ENCODE data around the gene ZNF823.
"Not testable (repeated sequence)": the region's sequence is repeated elsewhere in the genome, so short reads cannot be mapped to it uniquely, and the experiment has no call there.

ZNF823 gene

DNA sequence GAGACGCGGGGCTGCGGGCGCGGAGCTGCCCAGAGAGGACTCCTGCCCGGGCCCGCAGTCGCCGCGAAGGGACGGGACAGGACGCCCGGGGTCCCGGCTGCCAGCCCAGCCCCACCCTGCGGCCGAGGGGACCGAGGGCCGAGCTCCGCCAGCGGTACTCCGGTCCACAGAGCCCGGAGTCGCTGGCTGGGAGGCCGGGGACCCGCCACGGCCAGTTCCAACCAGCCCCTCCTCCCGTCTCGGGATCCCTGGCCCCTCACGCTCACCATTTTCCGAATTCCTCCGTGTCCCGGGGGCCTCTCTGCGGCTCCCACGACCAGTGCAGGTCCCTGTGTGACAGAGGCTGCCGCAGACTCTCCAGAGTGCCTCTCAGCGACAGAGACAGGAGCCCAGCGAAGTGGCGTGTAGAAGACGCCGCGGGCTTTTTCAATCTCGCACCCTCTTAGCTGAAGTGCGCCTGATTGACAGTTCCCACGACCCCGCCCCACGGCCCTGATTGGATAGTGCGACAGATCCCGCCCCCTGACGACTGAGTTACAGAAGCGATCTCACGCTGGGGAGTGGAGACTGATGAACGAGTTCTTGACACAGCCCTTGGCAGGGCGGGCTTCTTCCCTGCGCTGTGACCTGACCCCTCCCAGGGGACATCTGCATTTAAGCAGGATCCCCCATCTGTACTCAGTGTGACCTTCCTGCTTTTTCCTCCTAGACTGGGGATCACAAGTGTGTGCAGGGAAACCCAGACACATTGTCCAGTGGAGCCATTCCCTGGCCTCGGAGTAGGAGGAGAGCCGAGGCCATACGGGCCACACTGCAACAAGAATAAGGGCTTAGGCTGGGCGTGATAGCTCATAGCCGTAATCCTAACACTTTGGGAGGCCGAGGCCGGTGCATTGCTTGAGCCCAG is 44.0 kb downstream of the ZNF823 start:
- Histone ChIP-seq H3K27ac (ENCODE audit: low read depth, low read length) (peak overlapping the region; percentile 66), H3K9ac (ENCODE audit: low read length) (peak overlapping the region; percentile 61), H3K27me3 (ENCODE audit: control insufficient read depth in 1 of 2, insufficient read depth in 2 of 2, low read length in 2 of 2) (no peaks in the 10 kb centered on the region), H3K4me1 (ENCODE audit: insufficient read depth, low read length) (no peaks in the 10 kb centered on the region), H3K36me3 (ENCODE audit: insufficient read depth, low read length) (no peaks in the 10 kb centered on the region), H3K4me3 (ENCODE audit: low read depth in 1 of 2, low read length in 2 of 2) (peak overlapping the region; percentile 79 to 80), H3K9me3 (ENCODE audit: low read length) (no peaks in the 10 kb centered on the region)

DNA sequence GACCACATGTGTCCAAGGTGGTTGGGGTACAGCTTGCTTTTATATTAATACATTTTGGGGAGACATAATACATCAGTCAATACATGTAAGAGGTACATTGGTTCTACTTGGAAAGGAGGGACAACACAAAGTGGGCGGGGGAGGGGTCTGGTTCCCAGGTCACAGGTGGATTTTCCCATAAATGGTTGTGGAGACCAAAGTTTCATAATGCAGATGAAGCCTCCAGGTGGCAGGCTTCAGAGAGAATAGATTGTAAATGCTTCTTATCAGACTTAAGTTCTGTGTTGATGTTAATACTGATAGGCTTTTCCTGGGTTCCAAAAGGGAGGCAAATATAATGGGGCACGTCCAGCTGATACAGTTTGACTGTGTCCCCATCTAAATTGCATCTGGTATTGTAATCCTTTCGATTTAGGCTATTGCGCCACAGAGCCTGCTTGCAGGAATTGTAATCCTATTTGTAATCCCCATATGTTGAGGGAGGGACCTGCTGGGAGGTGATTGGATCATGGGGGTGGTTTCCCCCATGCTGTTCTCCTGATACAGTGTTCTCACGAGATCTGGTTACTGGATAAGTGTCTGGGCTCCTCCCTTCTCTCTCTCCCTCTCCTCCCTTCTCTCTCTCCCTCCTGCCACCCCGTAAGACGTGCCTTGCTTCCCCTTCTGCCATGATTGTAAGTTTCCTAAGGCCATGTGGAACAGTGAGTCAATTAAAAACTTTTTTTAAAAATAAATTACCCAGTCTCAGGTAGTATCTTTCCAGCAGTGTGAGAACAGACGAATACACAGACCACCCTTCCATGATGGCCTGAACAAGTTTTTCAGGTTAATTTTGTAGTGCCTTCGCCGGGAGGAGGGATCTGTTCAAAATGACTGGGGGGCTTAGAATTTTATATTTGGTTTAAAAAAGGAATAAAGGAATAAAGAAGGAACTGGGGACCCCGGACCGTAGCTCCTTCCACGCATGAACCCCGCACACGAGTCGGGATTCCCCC is 44.9 kb downstream of the ZNF823 start:
- Histone ChIP-seq H3K27me3 (ENCODE audit: control insufficient read depth in 1 of 2, insufficient read depth in 2 of 2, low read length in 2 of 2) (no peaks in the 10 kb centered on the region), H3K9ac (ENCODE audit: low read length) (peak overlapping the region; percentile 61), H3K9me3 (ENCODE audit: low read length) (no peaks in the 10 kb centered on the region), H3K36me3 (ENCODE audit: insufficient read depth, low read length) (no peaks in the 10 kb centered on the region), H3K27ac (ENCODE audit: low read depth, low read length) (no peak overlapping the region), H3K4me3 (ENCODE audit: low read depth in 1 of 2, low read length in 2 of 2) (peak overlapping the region; percentile 79 to 80), H3K4me1 (ENCODE audit: insufficient read depth, low read length) (no peaks in the 10 kb centered on the region)

DNA sequence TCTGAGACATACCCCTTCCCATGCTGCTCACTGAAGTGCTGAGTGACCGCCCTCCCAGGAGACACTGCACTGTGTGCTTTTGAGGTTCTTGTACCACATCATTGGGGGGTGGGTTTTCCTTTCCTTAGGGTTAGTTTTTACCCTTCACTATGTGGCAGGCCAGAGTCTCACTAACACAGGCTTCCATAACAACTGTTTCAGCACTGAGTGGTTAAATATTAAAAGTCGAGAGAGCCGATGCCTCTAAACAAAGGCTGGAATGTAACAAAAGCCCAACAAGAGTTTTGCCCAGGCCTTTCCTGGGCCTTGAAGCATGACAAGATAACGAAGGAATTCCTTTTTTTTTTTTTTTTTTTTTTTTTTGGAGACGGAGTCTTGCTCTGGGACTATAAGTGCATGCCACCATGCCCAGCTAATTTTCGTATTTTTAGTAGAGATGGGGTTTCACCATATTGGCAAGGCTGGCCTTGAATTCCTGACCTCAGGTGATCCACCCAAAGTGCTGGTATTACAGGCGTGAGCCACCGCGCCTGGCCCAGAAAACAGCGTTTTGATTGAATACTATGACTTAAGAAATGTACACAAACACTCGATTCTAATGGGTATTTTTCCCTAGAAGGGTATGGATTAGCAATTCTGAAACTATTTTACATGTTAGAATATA is 46.5 kb downstream of the ZNF823 start:
- H3K27ac ChIP-seq (ENCODE audit: low read depth, low read length): no peak overlapping the region

DNA sequence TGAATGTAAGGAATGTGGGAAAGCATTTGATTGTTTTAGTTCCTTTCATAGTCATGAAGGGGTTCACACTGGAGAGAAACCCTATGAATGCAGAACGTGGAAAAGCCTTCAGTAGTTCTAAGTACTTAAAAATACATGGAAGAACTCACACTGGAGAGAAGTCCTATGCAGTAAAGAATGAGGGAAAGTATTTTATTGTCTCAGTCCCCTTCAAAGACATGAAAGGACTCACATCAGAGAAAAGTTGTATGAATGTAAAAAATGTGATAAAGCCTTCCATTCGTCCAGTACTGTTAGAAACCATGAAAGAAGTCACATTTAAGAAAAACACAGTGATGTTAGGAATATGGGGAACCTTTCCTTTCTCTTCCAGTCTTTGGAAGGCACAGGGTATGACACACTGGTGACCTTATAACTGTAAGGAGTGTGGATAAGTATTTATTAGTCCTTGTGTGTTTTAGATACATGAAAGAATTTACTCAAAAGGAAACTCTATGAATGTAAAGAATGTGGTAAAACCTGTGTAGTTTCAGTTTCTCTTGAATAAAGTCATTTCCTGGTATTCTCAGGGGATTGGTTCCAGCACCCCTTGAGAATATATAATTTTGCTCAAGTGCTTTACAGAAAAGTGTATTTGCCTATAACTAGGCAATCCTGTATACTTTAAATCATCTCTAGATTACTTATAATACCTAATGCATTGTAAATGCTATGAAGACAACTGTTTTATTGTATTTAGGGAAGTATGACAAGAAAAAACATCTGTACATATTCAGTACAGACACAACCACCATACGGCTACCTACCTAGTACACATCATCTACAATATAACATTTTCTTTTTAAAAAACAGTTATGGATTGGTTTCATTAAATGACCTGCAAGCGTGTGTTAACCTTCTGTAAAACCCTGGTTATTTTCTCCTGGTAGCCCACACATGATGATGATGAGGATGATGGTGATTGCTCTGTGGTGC is 52.8 kb downstream of the ZNF823 start:
- no peaks in the 10 kb centered on the region for H3K4me1 ChIP-seq (ENCODE audit: insufficient read depth, low read length)
- H3K9ac ChIP-seq (ENCODE audit: low read length): no peak overlapping the region
- H3K4me3 ChIP-seq (ENCODE audit: low read depth in 1 of 2, low read length in 2 of 2): no peak overlapping the region
- H3K27me3 ChIP-seq (ENCODE audit: control insufficient read depth in 1 of 2, insufficient read depth in 2 of 2, low read length in 2 of 2): no peaks in the 10 kb centered on the region
- no peaks in the 10 kb centered on the region for H3K36me3 ChIP-seq (ENCODE audit: insufficient read depth, low read length)
- no peak overlapping the region for H3K27ac ChIP-seq (ENCODE audit: low read depth, low read length)
- no peaks in the 10 kb centered on the region for H3K9me3 ChIP-seq (ENCODE audit: low read length)

More for the DNA sequence above, 46.5 kb downstream of the ZNF823 start:
- Histone ChIP-seq H3K27me3 (ENCODE audit: control insufficient read depth in 1 of 2, insufficient read depth in 2 of 2, low read length in 2 of 2) (no peaks in the 10 kb centered on the region), H3K4me1 (ENCODE audit: insufficient read depth, low read length) (no peaks in the 10 kb centered on the region), H3K9me3 (ENCODE audit: low read length) (no peaks in the 10 kb centered on the region), H3K4me3 (ENCODE audit: low read depth in 1 of 2, low read length in 2 of 2) (no peak overlapping the region), H3K36me3 (ENCODE audit: insufficient read depth, low read length) (no peaks in the 10 kb centered on the region), H3K9ac (ENCODE audit: low read length) (no peak overlapping the region)

DNA sequence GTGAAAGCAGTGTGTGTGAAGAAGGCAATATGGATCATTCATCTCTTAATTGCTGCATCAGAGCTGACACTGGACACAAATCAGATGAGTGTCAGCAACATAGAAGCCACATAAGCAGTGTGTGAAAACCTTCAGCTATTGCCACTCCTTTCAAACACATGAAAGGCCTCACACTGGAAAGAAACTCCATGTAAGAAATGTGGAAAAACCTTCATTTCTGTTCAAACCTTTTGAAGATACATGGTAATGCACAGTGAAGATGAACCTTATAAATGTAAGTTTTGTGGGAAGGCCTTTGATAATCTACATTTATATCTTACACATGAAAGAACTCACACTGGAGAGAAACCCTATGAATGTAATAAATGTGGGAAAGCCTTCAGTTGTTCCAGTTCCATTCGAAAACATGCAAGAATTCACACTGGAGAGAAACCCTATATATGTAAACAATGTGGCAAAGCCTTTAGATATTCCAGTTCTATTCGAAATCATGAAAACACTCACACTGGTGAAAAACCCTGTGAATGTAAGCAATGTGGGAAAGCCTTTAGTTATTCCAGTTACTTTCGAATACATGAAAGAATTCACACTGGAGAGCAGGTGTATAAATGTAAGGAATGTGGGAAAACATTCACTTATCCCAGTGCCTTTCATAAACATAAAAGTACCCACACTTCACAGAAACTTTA is 53.6 kb downstream of the ZNF823 start:
- Histone ChIP-seq H3K27me3 (ENCODE audit: control insufficient read depth in 1 of 2, insufficient read depth in 2 of 2, low read length in 2 of 2) (no peaks in the 10 kb centered on the region), H3K4me3 (ENCODE audit: low read depth in 1 of 2, low read length in 2 of 2) (no peak overlapping the region), H3K9ac (ENCODE audit: low read length) (no peak overlapping the region), H3K4me1 (ENCODE audit: insufficient read depth, low read length) (no peaks in the 10 kb centered on the region), H3K36me3 (ENCODE audit: insufficient read depth, low read length) (no peaks in the 10 kb centered on the region), H3K27ac (ENCODE audit: low read depth, low read length) (no peak overlapping the region), H3K9me3 (ENCODE audit: low read length) (no peaks in the 10 kb centered on the region)

DNA sequence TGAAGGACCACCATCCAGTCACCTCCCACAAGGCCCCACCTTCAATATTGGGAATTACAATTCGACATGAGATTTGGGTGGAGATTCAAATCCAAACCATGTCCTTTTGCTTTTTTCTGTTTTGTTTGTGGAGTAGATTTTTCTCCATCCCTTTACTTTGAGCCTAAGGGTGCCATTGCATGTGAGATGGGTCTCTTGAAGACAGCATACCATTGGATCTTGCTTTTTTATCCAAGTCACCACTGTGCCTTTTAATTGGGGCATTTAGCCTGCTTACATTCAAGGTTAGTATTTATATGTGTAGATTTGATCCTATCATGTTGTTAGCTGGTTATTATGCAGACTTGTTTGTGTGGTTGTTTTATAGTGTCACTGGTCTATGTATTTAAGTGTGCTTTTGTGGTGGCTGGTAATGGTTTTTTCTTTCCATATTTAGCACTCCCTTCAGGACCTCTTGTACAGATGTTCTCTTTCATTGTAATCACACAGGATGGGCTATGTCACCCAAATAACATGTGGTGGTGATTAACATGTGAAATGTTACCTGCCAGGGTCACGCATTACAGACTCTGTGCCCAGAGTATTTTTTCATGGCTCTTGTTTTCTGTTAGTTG is 58.0 kb downstream of the ZNF823 start:
- no peak overlapping the region for H3K9ac ChIP-seq (ENCODE audit: low read length)
- no peaks in the 10 kb centered on the region for H3K36me3 ChIP-seq (ENCODE audit: insufficient read depth, low read length)
- H3K4me3 ChIP-seq (ENCODE audit: low read depth in 1 of 2, low read length in 2 of 2): no peak overlapping the region
- H3K27ac ChIP-seq (ENCODE audit: low read depth, low read length): no peak overlapping the region
- H3K4me1 ChIP-seq (ENCODE audit: insufficient read depth, low read length): no peaks in the 10 kb centered on the region
- no peaks in the 10 kb centered on the region for H3K9me3 ChIP-seq (ENCODE audit: low read length)
- no peaks in the 10 kb centered on the region for H3K27me3 ChIP-seq (ENCODE audit: control insufficient read depth in 1 of 2, insufficient read depth in 2 of 2, low read length in 2 of 2)

DNA sequence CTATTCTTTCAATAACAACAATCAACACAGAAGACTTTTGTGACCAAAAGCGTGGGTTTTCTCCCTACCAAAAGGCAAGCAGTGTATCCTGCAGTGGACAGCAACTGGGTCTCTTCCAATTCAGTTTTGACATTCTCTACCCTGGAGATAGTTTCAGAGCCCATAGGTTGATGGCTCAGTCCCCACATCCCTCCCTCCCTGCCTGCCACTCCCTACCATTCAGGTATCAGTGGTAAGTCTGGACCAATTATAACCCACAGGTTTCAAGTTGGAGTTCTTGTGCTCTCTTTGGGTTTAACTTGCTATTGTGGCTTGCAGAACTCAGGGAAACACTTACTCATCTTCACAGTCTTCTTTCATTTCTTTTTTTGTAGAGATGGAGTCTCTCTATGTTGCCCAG is 60.2 kb downstream of the ZNF823 start:
- H3K9me3 ChIP-seq (ENCODE audit: low read length): no peaks in the 10 kb centered on the region
- no peak overlapping the region for H3K27ac ChIP-seq (ENCODE audit: low read depth, low read length)
- H3K4me3 ChIP-seq (ENCODE audit: low read depth in 1 of 2, low read length in 2 of 2): no peak overlapping the region
- H3K36me3 ChIP-seq (ENCODE audit: insufficient read depth, low read length): no peaks in the 10 kb centered on the region
- H3K9ac ChIP-seq (ENCODE audit: low read length): no peak overlapping the region
- peaks cover 0 to 7% of the 10 kb centered on the region in 2 donors for H3K27me3 ChIP-seq (ENCODE audit: control insufficient read depth in 1 of 2, insufficient read depth in 2 of 2, low read length in 2 of 2)
- H3K4me1 ChIP-seq (ENCODE audit: insufficient read depth, low read length): no peaks in the 10 kb centered on the region

DNA sequence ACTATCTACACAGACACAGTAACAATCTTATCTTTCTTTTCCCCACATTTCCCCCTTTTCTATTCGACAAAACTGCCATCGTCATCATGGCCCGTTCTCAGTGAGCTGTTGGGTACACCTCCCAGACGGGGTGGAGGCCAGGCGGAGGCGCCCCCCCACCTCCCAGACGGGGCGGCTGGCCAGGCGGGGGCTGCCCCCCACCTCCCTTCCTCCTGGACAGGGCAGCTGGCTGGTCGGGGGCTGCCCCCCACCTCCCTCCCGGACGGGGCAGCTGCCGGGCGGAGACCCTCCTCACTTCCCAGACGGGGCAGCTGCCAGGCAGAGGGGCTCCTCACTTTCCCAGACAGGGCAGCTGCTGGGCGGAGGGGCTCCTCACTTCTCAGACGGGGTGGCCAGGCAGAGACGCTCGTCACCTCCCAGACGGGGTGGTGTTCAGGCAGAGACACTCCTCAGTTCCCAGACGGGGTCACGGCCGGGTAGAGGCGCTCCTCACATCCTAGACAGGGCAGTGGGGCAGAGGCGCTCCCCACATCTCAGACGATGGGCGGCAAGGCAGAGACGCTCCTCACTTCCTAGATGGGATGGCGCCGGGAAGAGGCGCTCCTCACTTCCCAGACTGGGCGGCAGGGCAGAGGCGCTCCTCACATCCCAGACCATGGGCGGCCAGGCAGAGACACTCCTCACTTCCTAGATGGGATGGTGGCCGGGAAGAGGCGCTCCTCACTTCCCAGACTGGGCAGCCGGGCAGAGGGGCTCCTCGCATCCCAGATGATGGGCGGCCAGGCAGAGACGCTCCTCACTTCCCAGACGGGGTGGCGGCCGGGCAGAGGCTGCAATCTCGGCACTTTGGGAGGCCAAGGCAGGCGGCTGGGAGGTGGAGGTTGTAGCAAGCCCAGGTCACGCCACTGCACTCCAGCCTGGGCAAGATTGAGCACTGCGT is 61.8 kb downstream of the ZNF823 start:
- not testable (repeated sequence) for H3K36me3 ChIP-seq (ENCODE audit: insufficient read depth, low read length); H3K27me3 ChIP-seq (ENCODE audit: control insufficient read depth in 1 of 2, insufficient read depth in 2 of 2, low read length in 2 of 2); H3K9me3 ChIP-seq (ENCODE audit: low read length); H3K27ac ChIP-seq (ENCODE audit: low read depth, low read length); H3K4me3 ChIP-seq (ENCODE audit: low read depth in 1 of 2, low read length in 2 of 2); H3K9ac ChIP-seq (ENCODE audit: low read length); H3K4me1 ChIP-seq (ENCODE audit: insufficient read depth, low read length)

DNA sequence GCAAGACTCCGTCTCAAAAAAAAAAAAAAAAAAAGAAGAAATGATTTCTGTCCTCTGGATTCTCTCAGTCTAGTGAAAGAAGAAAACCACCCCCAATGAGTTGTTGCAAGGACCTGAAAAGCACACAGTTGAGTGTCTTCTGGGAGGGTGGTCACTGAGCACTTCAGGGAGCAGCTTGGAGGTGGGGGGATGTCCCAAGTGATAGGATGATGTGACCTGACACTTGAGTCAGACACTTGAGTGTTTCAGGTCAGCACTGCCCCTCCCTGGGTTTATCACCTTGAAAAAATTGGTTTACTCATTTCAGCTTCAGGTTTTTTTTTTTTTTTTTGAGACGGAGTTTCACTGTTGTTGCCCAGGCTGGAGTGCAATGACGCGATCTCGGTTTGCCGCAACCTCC is 63.2 kb downstream of the ZNF823 start:
- peaks cover 0 to 7% of the 10 kb centered on the region in 2 donors for H3K27me3 ChIP-seq (ENCODE audit: control insufficient read depth in 1 of 2, insufficient read depth in 2 of 2, low read length in 2 of 2)
- no peaks in the 10 kb centered on the region for H3K9me3 ChIP-seq (ENCODE audit: low read length)
- no peaks in the 10 kb centered on the region for H3K36me3 ChIP-seq (ENCODE audit: insufficient read depth, low read length)
- H3K4me1 ChIP-seq (ENCODE audit: insufficient read depth, low read length): no peaks in the 10 kb centered on the region
- H3K9ac ChIP-seq (ENCODE audit: low read length): no peak overlapping the region
- H3K4me3 ChIP-seq (ENCODE audit: low read depth in 1 of 2, low read length in 2 of 2): no peak overlapping the region
- H3K27ac ChIP-seq (ENCODE audit: low read depth, low read length): no peak overlapping the region
